ENCODE results near the gene CERT1. TPM values are rescaled to one million over a fixed set of nuclear protein-coding genes. Genes with fewer than 3 reads are reported as not detected.

Gene CERT1
- total and polyA plus RNA-seq, 4 donors, result 16.1 to 86.2 (median 46.1) TPM

DNA sequence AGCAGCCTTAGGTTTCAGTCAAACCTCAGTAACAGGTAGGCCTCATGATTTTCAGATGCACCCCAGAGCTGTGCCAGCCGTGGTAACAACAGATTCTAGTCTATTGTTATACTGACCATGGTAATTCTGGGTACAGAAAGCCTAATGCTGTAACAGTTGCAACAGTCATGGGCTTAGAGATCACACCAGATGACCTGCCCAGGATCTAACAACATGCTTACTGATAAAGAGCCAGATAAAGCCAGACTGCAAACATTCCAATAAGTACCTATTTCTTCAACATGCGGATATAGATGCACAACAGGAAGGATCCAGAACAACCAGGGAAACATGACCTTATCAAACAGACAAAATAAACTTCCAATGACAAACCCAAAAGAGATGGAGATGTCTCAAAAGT, 42.8 kb downstream of the CERT1 start:
- 95 to 97% methylated on average over 2 of the region's 2 CpGs for WGBS, 2 donors

DNA sequence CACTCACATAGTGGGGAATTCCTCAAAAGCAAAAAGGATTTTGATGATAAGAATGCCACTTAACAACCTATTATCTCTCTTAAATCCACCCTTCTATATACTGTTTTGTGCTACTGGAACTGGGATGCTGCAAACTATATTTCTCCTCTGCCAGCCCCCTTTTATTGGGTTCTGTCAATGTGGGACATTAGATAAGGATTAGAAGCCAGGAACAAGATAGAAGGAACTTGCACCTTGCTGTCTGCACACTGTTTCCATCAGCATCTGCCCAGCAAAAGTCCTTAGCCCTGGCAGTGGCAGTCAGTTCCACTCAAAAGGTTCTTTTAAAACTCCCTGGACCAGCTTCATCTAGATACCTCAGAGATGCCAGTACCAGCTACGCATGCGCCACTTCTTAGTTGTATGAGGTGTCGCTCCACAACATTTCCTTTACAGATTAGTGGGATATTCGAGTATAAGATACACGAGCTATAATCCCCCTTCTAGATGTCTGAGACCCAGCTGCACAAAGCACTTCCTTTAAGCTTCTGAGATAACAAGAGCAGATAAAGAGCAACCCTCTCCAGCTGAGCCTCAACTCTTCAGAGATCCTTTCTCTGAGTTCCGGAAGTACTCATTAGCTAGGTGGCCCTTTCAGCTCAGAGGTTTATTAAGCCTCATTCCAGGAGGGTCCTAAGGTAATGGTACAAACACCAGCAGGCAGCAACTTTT, 45.3 kb downstream of the CERT1 start:
- no peak for TF ChIP-seq CTCF (IDR thresholded peaks at IDR 0.05; ENCODE audit: control extremely low read depth, extremely low read depth)
- H3K27me3 ChIP-seq (ENCODE audit: control insufficient read depth in 3 of 3, insufficient read depth in 3 of 3, low read length in 2 of 3), result no peaks in the 10 kb centered on the region

More for the DNA sequence above, 42.8 kb downstream of the CERT1 start:
- TF ChIP-seq CTCF (IDR thresholded peaks at IDR 0.05; ENCODE audit: control extremely low read depth, extremely low read depth), result no peak
- Histone ChIP-seq H3K4me3 (no peak overlapping the region), H3K36me3 (ENCODE audit: control insufficient read depth in 4 of 4, insufficient read depth in 4 of 4, low read length in 4 of 4) (peaks cover 0 to 7% (median under 1%) of the 10 kb centered on the region in 4 donors), H3K4me1 (ENCODE audit: control insufficient read depth in 5 of 5, insufficient read depth in 5 of 5, low read length in 5 of 5) (peaks cover 0 to 14% (median 7%) of the 10 kb centered on the region in 5 donors), H3K27ac (ENCODE audit: low read depth in 1 of 2, low read length in 1 of 2) (no peak overlapping the region), H3K9me3 (ENCODE audit: control insufficient read depth in 4 of 4, insufficient read depth in 3 of 4, low read length in 3 of 4) (peaks cover 5 to 16% (median 9%) of the 10 kb centered on the region in 4 donors), H3K9ac (ENCODE audit: insufficient read depth in 1 of 2, low read length in 2 of 2) (no peak overlapping the region), H3K27me3 (ENCODE audit: control insufficient read depth in 3 of 3, insufficient read depth in 3 of 3, low read length in 2 of 3) (no peaks in the 10 kb centered on the region)
- ATAC-seq (ENCODE audit: insufficient read depth, low FRiP score) (no peak), DNase-seq (no peak)

DNA sequence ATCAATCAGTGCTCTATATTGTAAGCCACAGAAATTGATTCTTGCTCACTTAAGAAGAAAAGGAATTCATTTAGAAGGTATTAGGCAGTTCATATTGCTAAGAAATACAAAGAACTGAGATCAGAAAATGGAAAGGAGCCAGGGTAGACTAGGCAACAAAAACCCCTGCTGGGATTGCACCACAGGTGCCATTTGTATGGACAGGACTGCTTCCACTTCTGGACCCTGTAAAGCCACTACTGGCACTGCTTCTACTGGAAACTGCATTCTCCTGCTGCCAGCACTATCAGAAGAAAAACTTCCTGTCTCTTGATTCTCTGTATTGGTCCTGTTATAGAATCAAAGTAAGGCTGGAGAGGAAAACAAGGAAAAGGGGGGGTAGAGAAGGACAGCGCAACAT, 45.9 kb downstream of the CERT1 start:
- H3K4me3 ChIP-seq, result no peak overlapping the region
- no peaks in the 10 kb centered on the region for H3K27me3 ChIP-seq (ENCODE audit: control insufficient read depth in 3 of 3, insufficient read depth in 3 of 3, low read length in 2 of 3)
- no peak for TF ChIP-seq CTCF (IDR thresholded peaks at IDR 0.05; ENCODE audit: control extremely low read depth, extremely low read depth)
- 74 to 83% methylated on average over 1 of the region's 1 CpG for WGBS, 2 donors
- H3K36me3 ChIP-seq (ENCODE audit: control insufficient read depth in 4 of 4, insufficient read depth in 4 of 4, low read length in 4 of 4), result peaks cover 0 to 6% (median 0%) of the 10 kb centered on the region in 4 donors
- DNase-seq (peak in 1 of 3 donors; percentile 34), ATAC-seq (ENCODE audit: insufficient read depth, low FRiP score) (no peak)
- H3K4me1 ChIP-seq (ENCODE audit: control insufficient read depth in 5 of 5, insufficient read depth in 5 of 5, low read length in 5 of 5), result peaks cover 7 to 19% (median 11%) of the 10 kb centered on the region in 5 donors
- no peak overlapping the region for H3K27ac ChIP-seq (ENCODE audit: low read depth in 1 of 2, low read length in 1 of 2)
- no peak overlapping the region for H3K9ac ChIP-seq (ENCODE audit: insufficient read depth in 1 of 2, low read length in 2 of 2)
- peaks cover 5 to 16% (median 9%) of the 10 kb centered on the region in 4 donors for H3K9me3 ChIP-seq (ENCODE audit: control insufficient read depth in 4 of 4, insufficient read depth in 3 of 4, low read length in 3 of 4)

More for the DNA sequence above, 45.3 kb downstream of the CERT1 start:
- no peak overlapping the region for H3K27ac ChIP-seq (ENCODE audit: low read depth in 1 of 2, low read length in 1 of 2)
- ATAC-seq (ENCODE audit: insufficient read depth, low FRiP score) (no peak), DNase-seq (no peak)
- H3K4me3 ChIP-seq, result no peak overlapping the region
- peaks cover 0 to 7% (median under 1%) of the 10 kb centered on the region in 4 donors for H3K36me3 ChIP-seq (ENCODE audit: control insufficient read depth in 4 of 4, insufficient read depth in 4 of 4, low read length in 4 of 4)
- WGBS, 2 donors, result 75 to 81% methylated on average over 6 of the region's 6 CpGs
- no peak overlapping the region for H3K9ac ChIP-seq (ENCODE audit: insufficient read depth in 1 of 2, low read length in 2 of 2)
- H3K4me1 ChIP-seq (ENCODE audit: control insufficient read depth in 5 of 5, insufficient read depth in 5 of 5, low read length in 5 of 5), result peaks cover 3 to 16% (median 9%) of the 10 kb centered on the region in 5 donors
- peaks cover 5 to 16% (median 9%) of the 10 kb centered on the region in 4 donors for H3K9me3 ChIP-seq (ENCODE audit: control insufficient read depth in 4 of 4, insufficient read depth in 3 of 4, low read length in 3 of 4)
